ENCODE data around the gene DNAJB6. TPM values are rescaled to one million over a fixed set of nuclear protein-coding genes. Genes with fewer than 3 reads are reported as not detected.

Gene DNAJB6
- total and polyA plus RNA-seq, 2 donors (not counting 3 experiments of a cell fraction or from before 2014, with no cell fraction given) = 69.6 to 135 TPM

GRCh38 chr7:157407512-157408257 lies 70.9 kb downstream of the DNAJB6 start:
- ChIA-PET CTCF (interaction anchor here (0.6 kb wide), 1 partner anchor 1078 kb away, joined by 3 read pairs; no protein-coding TSS in a partner anchor), POLR2A (no interaction called here)
- H3K27ac ChIP-seq (ENCODE audit: insufficient read depth, low read depth, low read length) = no peak overlapping the region
- H3K9ac ChIP-seq (replicated peaks; ENCODE audit: extremely low read depth, insufficient read depth, low read length) = no peak overlapping the region
- H3K4me1 ChIP-seq (ENCODE audit: control insufficient read depth, extremely low read depth, insufficient read depth, low read length) = no peaks in the 10 kb centered on the region
- no peaks in the 10 kb centered on the region for H3K9me3 ChIP-seq (replicated peaks; ENCODE audit: control insufficient read depth, insufficient read depth, low read length)
- no peaks in the 10 kb centered on the region for H3K27me3 ChIP-seq (ENCODE audit: control insufficient read depth in 2 of 2, insufficient read depth in 2 of 2, low read length in 2 of 2)
- peaks cover 4 to 21% of the 10 kb centered on the region in 2 experiments for H3K36me3 ChIP-seq (ENCODE audit: control insufficient read depth in 2 of 2, extremely low read depth in 1 of 2, insufficient read depth in 2 of 2, low read length in 2 of 2)
- no peaks in the 10 kb centered on the region for H3K9me1 ChIP-seq (replicated peaks; ENCODE audit: control insufficient read depth, extremely low read depth, insufficient read depth, low read length)
- DNase-seq (ENCODE audit: low read depth, low spot score) (no peak), FAIRE-seq (no peak)
- no peak overlapping the region for H2AFZ ChIP-seq (ENCODE audit: low read depth, low read length)
- TF ChIP-seq, protein P1, sequence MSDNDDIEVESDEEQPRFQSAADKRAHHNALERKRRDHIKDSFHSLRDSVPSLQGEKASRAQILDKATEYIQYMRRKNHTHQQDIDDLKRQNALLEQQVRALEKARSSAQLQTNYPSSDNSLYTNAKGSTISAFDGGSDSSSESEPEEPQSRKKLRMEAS (IDR thresholded peaks at IDR 0.05; ENCODE audit: insufficient read depth, insufficient read length) = no peak
- TF ChIP-seq POLR2AphosphoS5 (IDR thresholded peaks at IDR 0.05; ENCODE audit: insufficient read depth, low read depth, low read length) = no peak
- no peak for TF ChIP-seq EZH2 (IDR thresholded peaks at IDR 0.05; ENCODE audit: borderline replicate concordance, low read depth, low read length, severe bottlenecking)
- no peak for TF ChIP-seq MYC (IDR thresholded peaks at IDR 0.05; ENCODE audit: low read depth, low read length)
- no peak for TF ChIP-seq GATA2 (IDR thresholded peaks at IDR 0.05; ENCODE audit: insufficient read depth, insufficient read length, low read depth, low read length)
- no peak for TF ChIP-seq JUN (IDR thresholded peaks at IDR 0.05; ENCODE audit: borderline replicate concordance, insufficient read depth, insufficient read length, low read depth)
- no peak for TF ChIP-seq FOS (IDR thresholded peaks at IDR 0.05; ENCODE audit: borderline replicate concordance, insufficient read depth, low read length)
- TF ChIP-seq CTCF (IDR thresholded peaks at IDR 0.05; ENCODE audit: extremely low read depth in 1 of 2, insufficient read depth in 1 of 2, low read depth in 1 of 2, low read length in 2 of 2) = no peak
- no peak for TF ChIP-seq POLR2A (IDR thresholded peaks at IDR 0.05; ENCODE audit: low read depth, low read length)
- no peaks in the 10 kb centered on the region for H4K20me1 ChIP-seq (replicated peaks; ENCODE audit: control insufficient read depth, extremely low read depth, insufficient read depth, low read length)
- BruUV-seq (replicated peaks) = no TSS peak
- no peaks in the 10 kb centered on the region for H3K79me2 ChIP-seq (ENCODE audit: control insufficient read depth, insufficient read depth, low read length)
- no peak overlapping the region for H3K4me3 ChIP-seq (replicated peaks in 1 of 3; ENCODE audit: insufficient read depth in 1 of 3, low read depth in 1 of 3, low read length in 3 of 3)
- intact Hi-C loops (cut with micrococcal nuclease) = no loop called here
- H3K4me2 ChIP-seq (ENCODE audit: insufficient read depth, low read length) = no peak overlapping the region
- dilution Hi-C loops (cut with MboI; ENCODE audit: extremely low pct_ligation_motif_present, low sequenced_read_pairs) = no loop called here
